ENCODE measurements around the gene TMEM147.

- TF ChIP-seq POLR2A (IDR thresholded peaks at IDR 0.05; ENCODE audit: low read length) = no peak
- TF ChIP-seq GATA1 (IDR thresholded peaks at IDR 0.05; ENCODE audit: low read depth, low read length) = no peak
Measured at GRCh38 chr19:35510626-35510964, 34.8 kb upstream of the TMEM147 start.
